Osteoblast (primary cell): Measurements from ENCODE around the gene TOMM70. TPM values are rescaled to one million over a fixed set of nuclear protein-coding genes. Genes with fewer than 3 reads are reported as not detected.

Experiments
- DNase-seq: peaks from one replicate; pipeline ENCODE4 v3.0.0; 2011; ENCODE audit warnings: low spot score, mixed read lengths; ENCODE audit not compliant: insufficient read length; ENCODE audit errors: missing footprints
- H2AFZ ChIP-seq: 2 replicates; pipeline ENCODE4 v1.6.0; 2011; ENCODE audit warnings: mild to moderate bottlenecking, low read length
- H3K27ac ChIP-seq: 2 replicates; pipeline ENCODE4 v1.5.1; 2011; ENCODE audit warnings: mild to moderate bottlenecking, low read depth, low read length, moderate library complexity
- H3K27me3 ChIP-seq: 2 replicates; pipeline ENCODE4 v1.6.0; 2012; ENCODE audit warnings: mild to moderate bottlenecking, control low read depth, inconsistent platforms, low read length, moderate library complexity; ENCODE audit not compliant: insufficient read depth
- H3K36me3 ChIP-seq: 2 replicates; pipeline ENCODE4 v1.5.1; 2011; ENCODE audit warnings: mild to moderate bottlenecking, low read length, control low read depth, moderate library complexity; ENCODE audit not compliant: insufficient read depth
- H3K4me1 ChIP-seq: 2 replicates; pipeline ENCODE4 v1.5.1; 2011; ENCODE audit warnings: mild to moderate bottlenecking, low read length, control low read depth, moderate library complexity; ENCODE audit not compliant: insufficient read depth
- H3K4me2 ChIP-seq: 2 replicates; pipeline ENCODE4 v1.6.0; 2011; ENCODE audit warnings: mild to moderate bottlenecking, low read length; ENCODE audit not compliant: insufficient read depth
- H3K4me3 ChIP-seq: fragments of 200-600 bp; sonication (generic); 3 replicates; pipeline ENCODE4 v1.5.1; 2012; ENCODE audit warnings: mild to moderate bottlenecking, low read length, inconsistent platforms; ENCODE audit not compliant: insufficient read depth
- H3K79me2 ChIP-seq: 2 replicates; pipeline ENCODE4 v1.6.0; 2012; ENCODE audit warnings: mild to moderate bottlenecking, low read length, control low read depth, inconsistent platforms; ENCODE audit not compliant: insufficient read depth
- H3K9me3 ChIP-seq: 2 replicates; pipeline ENCODE4 v1.5.1; 2011; ENCODE audit warnings: low read depth, low read length, control low read depth
- H4K20me1 ChIP-seq: 2 replicates; pipeline ENCODE4 v1.6.0; 2012; ENCODE audit warnings: mild to moderate bottlenecking, low read length, control low read depth; ENCODE audit not compliant: insufficient read depth
- total RNA-seq: library from RNA; depleted of rRNA; stranded (reverse); fragments of >200 nt; gene quantifications from 2 replicates; pipeline ENCODE4 v1.2.3, GENCODE V29; 2012
- TF ChIP-seq, protein P1 (sequence below): IDR thresholded peaks from 2 replicates; pipeline ENCODE4 v1.5.1; 2011; ENCODE audit warnings: mild to moderate bottlenecking, low read depth, low read length, moderate library complexity; ENCODE audit errors: extremely low read depth

Gene TOMM70
- total RNA-seq, 1 donor: 52.5 TPM

DNA sequence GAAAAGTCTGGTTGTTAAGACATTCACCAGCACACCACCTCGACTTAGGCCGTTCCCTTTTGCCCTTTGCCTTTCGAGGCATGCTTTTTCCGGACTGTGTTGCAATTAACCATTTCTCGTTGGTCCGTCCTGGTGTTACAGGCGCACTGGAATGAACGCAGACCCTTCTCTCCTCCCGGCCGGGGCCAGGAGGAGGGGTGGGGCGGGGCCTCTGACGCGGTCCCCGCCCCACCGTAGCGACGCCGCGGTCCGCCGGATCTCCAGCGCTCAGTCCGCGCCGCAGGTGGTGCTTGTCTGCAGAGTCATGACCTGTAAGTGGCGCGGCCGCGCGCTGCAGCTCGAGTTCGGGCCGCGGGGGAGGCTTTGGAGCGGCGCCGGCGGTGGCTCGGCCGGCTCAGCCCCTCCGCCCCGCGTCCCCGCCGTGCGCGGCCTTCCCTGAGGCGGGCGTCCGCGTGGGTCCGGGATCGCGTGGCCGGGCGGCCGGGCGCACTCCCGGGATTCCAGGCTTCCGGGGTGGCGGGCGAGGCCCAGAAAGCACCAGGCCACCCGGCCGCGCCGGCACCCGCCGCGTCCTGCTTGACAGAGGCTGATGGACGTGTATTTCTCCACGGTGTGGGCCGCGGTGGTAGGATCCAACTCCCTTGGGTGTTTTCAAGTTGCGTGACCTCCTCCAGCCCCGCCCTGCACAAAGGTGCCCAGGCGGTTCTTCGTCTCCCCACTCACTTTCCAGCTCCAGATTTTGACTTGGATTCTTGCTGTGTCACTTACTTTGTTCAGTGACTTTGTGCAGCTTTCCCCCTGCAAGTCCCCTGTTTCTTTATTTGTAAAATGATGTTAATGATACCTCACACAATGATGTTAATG lies 66.2 kb downstream of the TOMM70 start, which contains the start of gene NIT2:
NIT2 (plus strand) TSS at position 270 of the 864 bp plus-strand sequence; CDS start at position 305, 35 bp downstream.
- Histone ChIP-seq H2AFZ (peak within 1 kb of the TSS; percentile 80), H3K9me3 (no peaks in the 10 kb centered on the region), H3K27ac (peak within 1 kb of the TSS; percentile 31), H3K27me3 (no peaks in the 10 kb centered on the region), H3K4me2 (peak within 1 kb of the TSS; percentile 99), H4K20me1 (no peaks in the 10 kb centered on the region), H3K4me3 (peak within 1 kb of the TSS; percentile 75), H3K36me3 (peaks cover 1% of the 10 kb centered on the region), H3K79me2 (peaks cover 17% of the 10 kb centered on the region), H3K4me1 (peaks cover 11% of the 10 kb centered on the region)
- peak; percentile 99 for DNase-seq
- TF ChIP-seq, protein P1, sequence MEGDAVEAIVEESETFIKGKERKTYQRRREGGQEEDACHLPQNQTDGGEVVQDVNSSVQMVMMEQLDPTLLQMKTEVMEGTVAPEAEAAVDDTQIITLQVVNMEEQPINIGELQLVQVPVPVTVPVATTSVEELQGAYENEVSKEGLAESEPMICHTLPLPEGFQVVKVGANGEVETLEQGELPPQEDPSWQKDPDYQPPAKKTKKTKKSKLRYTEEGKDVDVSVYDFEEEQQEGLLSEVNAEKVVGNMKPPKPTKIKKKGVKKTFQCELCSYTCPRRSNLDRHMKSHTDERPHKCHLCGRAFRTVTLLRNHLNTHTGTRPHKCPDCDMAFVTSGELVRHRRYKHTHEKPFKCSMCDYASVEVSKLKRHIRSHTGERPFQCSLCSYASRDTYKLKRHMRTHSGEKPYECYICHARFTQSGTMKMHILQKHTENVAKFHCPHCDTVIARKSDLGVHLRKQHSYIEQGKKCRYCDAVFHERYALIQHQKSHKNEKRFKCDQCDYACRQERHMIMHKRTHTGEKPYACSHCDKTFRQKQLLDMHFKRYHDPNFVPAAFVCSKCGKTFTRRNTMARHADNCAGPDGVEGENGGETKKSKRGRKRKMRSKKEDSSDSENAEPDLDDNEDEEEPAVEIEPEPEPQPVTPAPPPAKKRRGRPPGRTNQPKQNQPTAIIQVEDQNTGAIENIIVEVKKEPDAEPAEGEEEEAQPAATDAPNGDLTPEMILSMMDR: no peak

DNA sequence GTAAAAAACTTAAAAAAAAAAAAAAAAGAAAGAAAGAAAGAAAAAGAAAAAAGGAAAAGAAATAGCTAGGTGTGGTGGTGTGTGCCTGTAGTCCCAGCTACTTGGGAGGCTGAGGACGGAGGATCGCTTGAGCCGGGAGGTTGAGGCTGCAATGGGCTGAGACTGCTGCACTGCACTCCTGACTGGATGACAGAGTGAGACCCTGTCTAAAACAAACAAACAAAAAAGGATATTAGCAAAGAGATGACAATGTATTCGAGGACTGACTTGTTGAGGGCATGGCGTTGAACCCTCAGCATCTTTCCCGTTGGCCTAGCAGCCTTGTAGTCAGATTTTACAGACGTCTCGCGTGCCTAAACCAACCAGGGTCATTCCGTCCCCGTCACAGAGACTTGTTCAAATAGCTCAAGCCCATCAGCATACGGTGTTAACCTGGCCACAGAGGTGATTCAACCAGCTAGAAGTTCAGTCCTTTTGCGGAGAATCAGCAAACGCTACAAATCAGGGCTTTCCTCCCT lies 66.9 kb downstream of the TOMM70 start:
- Histone ChIP-seq H3K4me3 (peak overlapping the region; percentile 75), H4K20me1 (no peaks in the 10 kb centered on the region), H2AFZ (peak overlapping the region; percentile 80), H3K36me3 (no peaks in the 10 kb centered on the region), H3K4me1 (peaks cover 11% of the 10 kb centered on the region), H3K27ac (peak overlapping the region; percentile 31), H3K9me3 (no peaks in the 10 kb centered on the region), H3K27me3 (no peaks in the 10 kb centered on the region), H3K79me2 (peaks cover 17% of the 10 kb centered on the region), H3K4me2 (peak overlapping the region; percentile 99)
- TF ChIP-seq, protein P1: no peak
- DNase-seq: peak; percentile 63

DNA sequence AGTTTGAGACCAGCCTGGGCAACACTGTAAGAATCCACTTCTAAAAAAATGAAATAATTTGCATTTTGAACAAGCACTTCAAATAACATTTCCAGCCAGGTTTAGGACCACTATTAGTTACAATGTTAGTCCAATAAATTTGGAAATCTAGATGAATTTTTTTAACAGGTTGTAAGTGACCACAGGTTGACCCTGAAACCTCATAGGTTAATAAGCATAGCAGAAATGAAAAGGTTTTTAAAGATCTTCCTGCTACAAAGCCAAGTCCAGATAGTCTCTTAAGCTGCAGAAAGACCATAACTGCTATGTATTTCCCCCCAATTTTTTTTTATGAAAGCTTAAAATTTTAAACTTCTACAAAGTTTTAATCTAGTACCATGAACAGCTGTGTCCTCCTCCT lies 67.8 kb downstream of the TOMM70 start:
- no peaks in the 10 kb centered on the region for H4K20me1 ChIP-seq
- H3K4me1 ChIP-seq: peaks cover 11% of the 10 kb centered on the region
- H3K4me2 ChIP-seq: no peak overlapping the region
- no peaks in the 10 kb centered on the region for H3K27me3 ChIP-seq
- H3K4me3 ChIP-seq: no peak overlapping the region
- H3K79me2 ChIP-seq: peaks cover 17% of the 10 kb centered on the region
- H3K9me3 ChIP-seq: no peaks in the 10 kb centered on the region
- no peaks in the 10 kb centered on the region for H3K36me3 ChIP-seq
- H3K27ac ChIP-seq: no peak overlapping the region
- no peak for DNase-seq
- TF ChIP-seq, protein P1: no peak
- H2AFZ ChIP-seq: no peak overlapping the region

DNA sequence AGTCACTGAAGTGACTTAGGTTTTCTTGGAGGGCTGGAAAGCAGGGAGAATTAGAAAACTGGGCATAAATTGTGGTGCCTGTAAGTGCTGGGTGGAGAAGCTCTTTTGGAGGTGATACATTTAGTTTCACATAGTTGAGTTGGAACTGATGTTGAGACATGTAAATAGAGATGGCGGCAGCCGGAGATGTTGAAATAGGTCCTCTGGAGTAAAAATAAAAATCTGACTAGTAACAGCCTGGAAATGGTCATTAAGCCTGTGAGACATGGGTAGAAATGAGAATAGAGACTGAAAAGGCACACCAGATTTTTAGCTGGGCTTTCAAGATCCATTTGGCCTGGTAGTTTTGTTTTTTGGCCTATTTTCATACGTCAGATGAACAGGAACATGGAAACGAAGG lies 69.2 kb downstream of the TOMM70 start:
- Histone ChIP-seq H3K79me2 (peaks cover 17% of the 10 kb centered on the region), H3K27me3 (no peaks in the 10 kb centered on the region), H3K9me3 (no peaks in the 10 kb centered on the region), H3K4me1 (peaks cover 11% of the 10 kb centered on the region), H3K4me3 (no peak overlapping the region), H3K4me2 (no peak overlapping the region), H3K36me3 (peaks cover 5% of the 10 kb centered on the region), H4K20me1 (no peaks in the 10 kb centered on the region), H3K27ac (no peak overlapping the region), H2AFZ (no peak overlapping the region)
- TF ChIP-seq, protein P1: no peak
- no peak for DNase-seq
